SK-N-SH treated with all-trans-retinoic acid at 6 μM for 48 hours (cell line): ENCODE results near the gene TBX18.

Source experiments
- ATAC-seq: fragments of 200-7000 bp; cut with Tn5 transposase; 3 replicates; pipeline ENCODE4 v1.9.1; 2020; ENCODE audit warnings: mild to moderate bottlenecking, moderate library complexity
- ARNTL ChIP-seq: fragments of 450-650 bp; formaldehyde crosslinking; IDR thresholded peaks from 2 replicates; pipeline ENCODE4 v1.5.0; 2020; ENCODE audit warnings: low read depth, mild to moderate bottlenecking, moderate library complexity, borderline replicate concordance
- BACH2 ChIP-seq: fragments of 250-450 bp; sonication (Bioruptor Pico); IDR thresholded peaks from 2 replicates; pipeline ENCODE4 v1.9.0; 2021; ENCODE audit warnings: mild to moderate bottlenecking, borderline replicate concordance
- CSDC2 ChIP-seq: fragments of 250-450 bp; sonication (Bioruptor Pico); IDR thresholded peaks from 2 replicates; pipeline ENCODE4 v1.5.0; 2020; ENCODE audit warnings: mild to moderate bottlenecking, moderate library complexity
- CSRNP3 ChIP-seq: fragments of 250-450 bp; sonication (Bioruptor Pico); IDR thresholded peaks from 2 replicates; pipeline ENCODE4 v1.5.1; 2021; ENCODE audit warnings: mild to moderate bottlenecking, moderate library complexity
- ESRRG ChIP-seq: fragments of 250-450 bp; sonication (Bioruptor Pico); IDR thresholded peaks from 2 replicates; pipeline ENCODE4 v1.6.1; 2021; ENCODE audit warnings: mild to moderate bottlenecking
- GLIS3 ChIP-seq: fragments of 250-450 bp; sonication (Bioruptor Pico); IDR thresholded peaks from 2 replicates; pipeline ENCODE4 v1.5.0; 2020; ENCODE audit warnings: mild to moderate bottlenecking, moderate library complexity
- ISL1 ChIP-seq: fragments of 250-450 bp; sonication (Bioruptor Pico); IDR thresholded peaks from 2 replicates; pipeline ENCODE4 v2.1.2; 2022; ENCODE audit warnings: mild to moderate bottlenecking, moderate library complexity
- OSR1 ChIP-seq: fragments of 250-450 bp; sonication (Bioruptor Pico); IDR thresholded peaks from 2 replicates; pipeline ENCODE4 v1.8.0; 2022; ENCODE audit warnings: moderate library complexity, mild to moderate bottlenecking, inconsistent platforms
- POU6F1 ChIP-seq: fragments of 250-450 bp; sonication (Bioruptor Pico); IDR thresholded peaks from 2 replicates; pipeline ENCODE4 v1.8.0; 2021; ENCODE audit warnings: low read depth, mild to moderate bottlenecking, moderate library complexity, borderline replicate concordance
- PPARA ChIP-seq: fragments of 250-450 bp; sonication (Bioruptor Pico); IDR thresholded peaks from 2 replicates; pipeline ENCODE4 v1.5.0; 2020; ENCODE audit warnings: mild to moderate bottlenecking, borderline replicate concordance
- RARB ChIP-seq: fragments of 250-450 bp; sonication (Bioruptor Pico); IDR thresholded peaks from 2 replicates; pipeline ENCODE4 v1.8.0; 2021; ENCODE audit warnings: mild to moderate bottlenecking, moderate library complexity
- SNAI2 ChIP-seq: fragments of 250-450 bp; sonication (Bioruptor Pico); IDR thresholded peaks from 2 replicates; pipeline ENCODE4 v1.5.0; 2020; ENCODE audit warnings: mild to moderate bottlenecking, moderate library complexity
- TCF4 ChIP-seq: fragments of 250-450 bp; sonication (Bioruptor Pico); IDR thresholded peaks from 2 replicates; pipeline ENCODE4 v1.8.0; 2021; ENCODE audit warnings: mild to moderate bottlenecking, moderate library complexity, borderline replicate concordance
- TOX ChIP-seq: fragments of 250-450 bp; sonication (Bioruptor Pico); IDR thresholded peaks from 2 replicates; pipeline ENCODE4 v1.8.0; 2021; ENCODE audit warnings: mild to moderate bottlenecking, moderate library complexity, borderline replicate concordance
- TSHZ2 ChIP-seq: fragments of 250-450 bp; sonication (Bioruptor Pico); IDR thresholded peaks from 2 replicates; pipeline ENCODE4 v1.5.0; 2020; ENCODE audit warnings: mild to moderate bottlenecking, moderate library complexity
- ZC3H10 ChIP-seq: fragments of 250-450 bp; sonication (Bioruptor Pico); IDR thresholded peaks from 2 replicates; pipeline ENCODE4 v1.5.1; 2021; ENCODE audit warnings: mild to moderate bottlenecking, moderate library complexity
- ZFP3 ChIP-seq: fragments of 250-450 bp; sonication (Bioruptor Pico); IDR thresholded peaks from 2 replicates; pipeline ENCODE4 v1.5.0; 2020; ENCODE audit warnings: mild to moderate bottlenecking, moderate library complexity
- ZFP30 ChIP-seq: fragments of 450-650 bp; formaldehyde crosslinking; IDR thresholded peaks from 2 replicates; pipeline ENCODE4 v1.5.0; 2022; ENCODE audit warnings: mild to moderate bottlenecking, moderate library complexity
- ZNF565 ChIP-seq: fragments of 450-650 bp; formaldehyde crosslinking; conservative IDR thresholded peaks from 2 replicates; pipeline ENCODE4 v1.5.0; 2020; ENCODE audit warnings: low read depth, mild to moderate bottlenecking, moderate library complexity
- ZNF70 ChIP-seq: fragments of 450-650 bp; formaldehyde crosslinking; IDR thresholded peaks from 2 replicates; pipeline ENCODE4 v1.5.0; 2020; ENCODE audit warnings: mild to moderate bottlenecking, moderate library complexity
- ZNF8 ChIP-seq: fragments of 450-650 bp; formaldehyde crosslinking; IDR thresholded peaks from 2 replicates; pipeline ENCODE4 v1.5.0; 2020; ENCODE audit warnings: mild to moderate bottlenecking, moderate library complexity
- TF ChIP-seq, protein P1 (sequence below): fragments of 250-450 bp; sonication (Bioruptor Pico); IDR thresholded peaks from 2 replicates; pipeline ENCODE4 v1.5.1; 2020; ENCODE audit warnings: low read depth, mild to moderate bottlenecking, moderate library complexity
- TF ChIP-seq, protein P2 (sequence below): fragments of 250-450 bp; sonication (Bioruptor Pico); IDR thresholded peaks from 2 replicates; pipeline ENCODE4 v1.8.0; 2020; ENCODE audit warnings: mild to moderate bottlenecking, moderate library complexity, borderline replicate concordance

The TBX18 gene

DNA sequence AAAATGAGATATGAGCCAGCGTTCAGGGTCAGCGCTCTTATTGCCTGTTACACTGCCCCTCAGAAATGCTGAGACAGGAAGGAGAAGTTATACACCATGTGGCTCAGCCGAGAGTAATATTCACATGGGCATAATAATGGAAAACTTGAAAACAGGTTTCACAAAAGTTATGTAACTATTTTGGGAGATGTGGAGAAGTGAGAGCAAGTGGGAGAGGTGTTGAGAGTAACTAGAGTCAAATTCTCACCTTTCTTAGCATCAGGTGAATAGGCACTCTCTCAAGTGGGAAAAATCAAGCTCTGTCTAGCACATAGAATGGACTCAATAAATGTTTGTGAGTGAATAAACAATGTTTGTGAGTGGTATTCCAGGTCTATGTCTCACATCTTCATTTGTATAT is 94.5 kb downstream of the TBX18 start:
- TF ChIP-seq ZNF565 (no peak), ARNTL (CRISPR knock-in tag) (no peak), ISL1 (no peak), TOX (CRISPR knock-in tag) (no peak), BACH2 (CRISPR knock-in tag) (no peak), OSR1 (no peak), TSHZ2 (no peak), POU6F1 (CRISPR knock-in tag) (no peak), SNAI2 (CRISPR knock-in tag) (no peak), ZNF70 (CRISPR knock-in tag) (no peak), GLIS3 (CRISPR knock-in tag) (no peak), RARB (CRISPR knock-in tag) (no peak), ZNF8 (no peak), ZFP3 (CRISPR knock-in tag) (no peak), ESRRG (CRISPR knock-in tag) (no peak)
- ATAC-seq = no peak

DNA sequence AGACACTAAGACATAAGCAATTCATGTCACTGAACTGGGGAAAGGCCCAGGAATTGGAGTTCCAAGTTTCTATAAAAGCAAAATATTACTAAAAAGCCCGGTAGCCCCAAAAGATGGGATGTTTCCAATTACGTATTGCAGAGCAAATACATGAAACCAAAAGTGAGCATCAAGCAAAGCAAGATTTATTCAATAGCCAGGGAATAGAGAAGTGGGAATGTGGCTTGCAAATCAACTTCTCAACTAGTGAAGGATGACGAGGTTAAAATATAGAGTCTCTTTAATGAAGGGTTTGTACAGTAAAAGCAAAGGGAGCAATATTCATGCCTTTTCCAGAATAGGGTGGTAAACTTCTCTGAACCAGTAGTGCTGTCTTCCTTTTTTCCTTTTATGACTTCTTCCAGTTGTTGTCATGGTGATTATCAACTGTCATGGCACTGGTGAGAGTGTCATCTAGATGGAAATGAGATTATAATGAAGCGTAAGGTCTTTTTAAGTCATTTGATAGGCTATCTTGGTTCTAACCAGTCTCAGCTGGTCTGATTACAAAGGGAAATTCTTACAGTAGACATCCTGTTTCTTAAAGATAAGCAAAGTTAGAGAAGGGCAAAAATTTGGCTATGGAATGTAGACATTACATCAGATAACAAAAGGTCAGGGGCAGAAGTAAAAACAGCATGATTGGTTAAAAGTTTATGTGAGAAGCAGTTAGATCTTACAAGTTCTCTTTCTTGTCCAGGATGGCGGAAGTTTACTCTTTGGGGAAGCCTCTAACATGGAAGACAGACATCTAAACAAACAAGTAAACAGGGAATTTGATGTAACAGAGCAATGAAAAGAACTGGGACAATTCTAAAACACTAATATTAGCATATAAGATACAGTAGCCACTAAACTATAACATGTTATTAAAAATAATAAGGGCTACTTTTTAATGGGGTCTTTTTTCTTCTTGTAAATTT is 96.9 kb downstream of the TBX18 start:
- no peak for TF ChIP-seq ZNF565
- TF ChIP-seq ZFP30 (CRISPR knock-in tag) = no peak
- TF ChIP-seq TCF4 (CRISPR knock-in tag) = no peak
- no peak for TF ChIP-seq ZNF8
- TF ChIP-seq POU6F1 (CRISPR knock-in tag) = no peak
- TF ChIP-seq TSHZ2 = no peak
- TF ChIP-seq TOX (CRISPR knock-in tag) = no peak
- no peak for TF ChIP-seq PPARA (CRISPR knock-in tag)
- no peak for TF ChIP-seq ARNTL (CRISPR knock-in tag)
- TF ChIP-seq RARB (CRISPR knock-in tag) = no peak
- TF ChIP-seq CSDC2 (CRISPR knock-in tag) = no peak
- TF ChIP-seq, protein P1, sequence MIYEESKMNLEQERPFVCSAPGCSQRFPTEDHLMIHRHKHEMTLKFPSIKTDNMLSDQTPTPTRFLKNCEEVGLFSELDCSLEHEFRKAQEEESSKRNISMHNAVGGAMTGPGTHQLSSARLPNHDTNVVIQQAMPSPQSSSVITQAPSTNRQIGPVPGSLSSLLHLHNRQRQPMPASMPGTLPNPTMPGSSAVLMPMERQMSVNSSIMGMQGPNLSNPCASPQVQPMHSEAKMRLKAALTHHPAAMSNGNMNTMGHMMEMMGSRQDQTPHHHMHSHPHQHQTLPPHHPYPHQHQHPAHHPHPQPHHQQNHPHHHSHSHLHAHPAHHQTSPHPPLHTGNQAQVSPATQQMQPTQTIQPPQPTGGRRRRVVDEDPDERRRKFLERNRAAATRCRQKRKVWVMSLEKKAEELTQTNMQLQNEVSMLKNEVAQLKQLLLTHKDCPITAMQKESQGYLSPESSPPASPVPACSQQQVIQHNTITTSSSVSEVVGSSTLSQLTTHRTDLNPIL = no peak
- no peak for TF ChIP-seq ZC3H10
- no peak for TF ChIP-seq ZFP3 (CRISPR knock-in tag)
- TF ChIP-seq CSRNP3 (CRISPR knock-in tag) = no peak
- TF ChIP-seq, protein P2, sequence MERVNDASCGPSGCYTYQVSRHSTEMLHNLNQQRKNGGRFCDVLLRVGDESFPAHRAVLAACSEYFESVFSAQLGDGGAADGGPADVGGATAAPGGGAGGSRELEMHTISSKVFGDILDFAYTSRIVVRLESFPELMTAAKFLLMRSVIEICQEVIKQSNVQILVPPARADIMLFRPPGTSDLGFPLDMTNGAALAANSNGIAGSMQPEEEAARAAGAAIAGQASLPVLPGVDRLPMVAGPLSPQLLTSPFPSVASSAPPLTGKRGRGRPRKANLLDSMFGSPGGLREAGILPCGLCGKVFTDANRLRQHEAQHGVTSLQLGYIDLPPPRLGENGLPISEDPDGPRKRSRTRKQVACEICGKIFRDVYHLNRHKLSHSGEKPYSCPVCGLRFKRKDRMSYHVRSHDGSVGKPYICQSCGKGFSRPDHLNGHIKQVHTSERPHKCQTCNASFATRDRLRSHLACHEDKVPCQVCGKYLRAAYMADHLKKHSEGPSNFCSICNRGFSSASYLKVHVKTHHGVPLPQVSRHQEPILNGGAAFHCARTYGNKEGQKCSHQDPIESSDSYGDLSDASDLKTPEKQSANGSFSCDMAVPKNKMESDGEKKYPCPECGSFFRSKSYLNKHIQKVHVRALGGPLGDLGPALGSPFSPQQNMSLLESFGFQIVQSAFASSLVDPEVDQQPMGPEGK (CRISPR knock-in tag) = no peak
- no peak for TF ChIP-seq OSR1
- no peak for TF ChIP-seq SNAI2 (CRISPR knock-in tag)
- TF ChIP-seq GLIS3 (CRISPR knock-in tag) = no peak
- no peak for ATAC-seq
